ENCODE measurements around the gene DFFB.

Gene DFFB

GRCh38 chr1:3837200-3837599 lies 20.1 kb upstream of the DFFB start:
- DNase-seq (ENCODE audit: low read depth, low spot score) = no peak
- no peak overlapping the region for H3K4me3 ChIP-seq (ENCODE audit: low read depth, low read length)
- ChIA-PET POLR2A (no interaction called here), CTCF (no interaction called here)
- TF ChIP-seq CTCF (IDR thresholded peaks at IDR 0.05; ENCODE audit: insufficient read depth, low read length, missing control alignments) = no peak

GRCh38 chr1:3837685-3838084 lies 19.6 kb upstream of the DFFB start:
- TF ChIP-seq CTCF (IDR thresholded peaks at IDR 0.05; ENCODE audit: insufficient read depth, low read length, missing control alignments) = no peak
- no peak for DNase-seq (ENCODE audit: low read depth, low spot score)
- POLR2A ChIA-PET = no interaction called here
- CTCF ChIA-PET = no interaction called here
- H3K4me3 ChIP-seq (ENCODE audit: low read depth, low read length) = no peak overlapping the region

- no peak for DNase-seq (ENCODE audit: low read depth, low spot score)
- no peak for TF ChIP-seq CTCF (IDR thresholded peaks at IDR 0.05; ENCODE audit: insufficient read depth, low read length, missing control alignments)
- no peak overlapping the region for H3K4me3 ChIP-seq (ENCODE audit: low read depth, low read length)
- POLR2A ChIA-PET = no interaction called here
- CTCF ChIA-PET = no interaction called here
Observed at GRCh38 chr1:3838788-3839187, 18.5 kb upstream of the DFFB start.

GRCh38 chr1:3841491-3841890 lies 15.8 kb upstream of the DFFB start:
- POLR2A ChIA-PET = no interaction called here
- CTCF ChIA-PET = no interaction called here
- DNase-seq (ENCODE audit: low read depth, low spot score) = no peak
- TF ChIP-seq CTCF (IDR thresholded peaks at IDR 0.05; ENCODE audit: insufficient read depth, low read length, missing control alignments) = no peak
- no peak overlapping the region for H3K4me3 ChIP-seq (ENCODE audit: low read depth, low read length)

GRCh38 chr1:3842912-3843311 lies 14.4 kb upstream of the DFFB start:
- no peak for TF ChIP-seq CTCF (IDR thresholded peaks at IDR 0.05; ENCODE audit: insufficient read depth, low read length, missing control alignments)
- no peak overlapping the region for H3K4me3 ChIP-seq (ENCODE audit: low read depth, low read length)
- ChIA-PET POLR2A (no interaction called here), CTCF (no interaction called here)
- DNase-seq (ENCODE audit: low read depth, low spot score) = no peak

- TF ChIP-seq CTCF (IDR thresholded peaks at IDR 0.05; ENCODE audit: insufficient read depth, low read length, missing control alignments) = no peak
- no peak overlapping the region for H3K4me3 ChIP-seq (ENCODE audit: low read depth, low read length)
- POLR2A ChIA-PET = no interaction called here
- DNase-seq (ENCODE audit: low read depth, low spot score) = no peak
- CTCF ChIA-PET = interaction anchor here (1.3 kb wide), 1 partner anchor 10 kb away, joined by 3 read pairs; no protein-coding TSS in a partner anchor
Observed at GRCh38 chr1:3846541-3846940, 10.7 kb upstream of the DFFB start.
